CD4-positive, alpha-beta T cell (primary cell): ENCODE measurements around the gene TMEM139. TPM values are rescaled to one million over a fixed set of nuclear protein-coding genes. Genes with fewer than 3 reads are reported as not detected.

Source experiments
- ATAC-seq: fragments of 200-7000 bp; cut with Tn5 transposase; one replicate; pipeline ENCODE4 v1.10.0; 2022; ENCODE audit warnings: mild to moderate bottlenecking; ENCODE audit not compliant: poor library complexity
- CTCF ChIA-PET: fragments of 350-600 bp; sonication (Branson Sonifier 250); formaldehyde crosslinking; loops from one replicate; lab custom pipeline; 2021; ENCODE audit warnings: antibody characterized with exemption, inconsistent platforms; lab: Charles Lee
- POLR2A ChIA-PET: fragments of 350-600 bp; sonication (Branson Sonifier 250); formaldehyde crosslinking; loops from one replicate; lab custom pipeline; 2021; ENCODE audit warnings: antibody characterized with exemption, inconsistent platforms; lab: Charles Lee
- DNase-seq, 14 experiments: peaks; one replicate each; pipeline ENCODE4 v3.0.0-alpha.2; 2013 to 2020; ENCODE audit warnings: mixed read lengths in 2 of 14
- H3K27ac ChIP-seq, 2 donors: one replicate each; pipeline versions ENCODE4 v1.5.1 to v1.7.0; 2013; ENCODE audit warnings: low read length in 2 of 2, low read depth in 1 of 2, mild to moderate bottlenecking in 1 of 2
- H3K27me3 ChIP-seq, 2 experiments: 1 replicate in 1 of 2; 2 replicates in 1 of 2; pipeline versions ENCODE4 v1.6.1 to v1.7.0; 2013; ENCODE audit warnings: low read length in 2 of 2, control low read depth in 1 of 2, mild to moderate bottlenecking in 1 of 2, moderate library complexity in 1 of 2; ENCODE audit not compliant: insufficient read depth in 2 of 2, control insufficient read depth in 1 of 2
- H3K36me3 ChIP-seq: one replicate; pipeline ENCODE4 v1.6.1; 2013; ENCODE audit warnings: low read length, control low read depth; ENCODE audit not compliant: insufficient read depth
- H3K4me1 ChIP-seq: one replicate; pipeline ENCODE4 v1.6.1; 2013; ENCODE audit warnings: low read length, control low read depth; ENCODE audit not compliant: insufficient read depth
- H3K4me3 ChIP-seq: one replicate; pipeline ENCODE4 v1.5.1; 2013; ENCODE audit warnings: mild to moderate bottlenecking, low read length, moderate library complexity
- H3K9me3 ChIP-seq, 2 experiments: 1 replicate in 1 of 2; 2 replicates in 1 of 2; pipeline versions ENCODE4 v1.6.1 to v1.7.0; 2013; ENCODE audit warnings: low read length in 2 of 2, mild to moderate bottlenecking in 2 of 2, control low read depth in 1 of 2, moderate library complexity in 1 of 2; ENCODE audit not compliant: control insufficient read depth in 1 of 2, insufficient read depth in 1 of 2
- H3K27ac Mint-ChIP-seq: one replicate; pipeline ENCODE4 v1.8.0; 2020; ENCODE audit warnings: mixed read lengths
- H3K27me3 Mint-ChIP-seq: one replicate; pipeline ENCODE4 v1.8.0; 2021; ENCODE audit warnings: mixed read lengths
- H3K36me3 Mint-ChIP-seq: one replicate; pipeline ENCODE4 v1.8.0; 2021; ENCODE audit warnings: low read depth, mixed read lengths
- H3K4me1 Mint-ChIP-seq: one replicate; pipeline ENCODE4 v1.8.0; 2021; ENCODE audit warnings: low read depth, mixed read lengths
- H3K4me3 Mint-ChIP-seq: one replicate; pipeline ENCODE4 v1.8.0; 2020; ENCODE audit warnings: mild to moderate bottlenecking, mixed read lengths
- H3K9me3 Mint-ChIP-seq: one replicate; pipeline ENCODE4 v1.8.0; 2020; ENCODE audit warnings: mixed read lengths
- CTCF ChIP-seq: fragments of 200-600 bp; IDR thresholded peaks from one replicate; pipeline ENCODE4 v1.8.0; 2022; ENCODE audit warnings: antibody characterized with exemption, mild to moderate bottlenecking
- intact Hi-C, 2 experiments: fragments of 100-400 bp; cut with DNase I in 1 of 2; cut with micrococcal nuclease in 1 of 2; formaldehyde crosslinking; loops; one replicate each; pipeline versions ENCODE4 v1.15.1 to v1.9.0; 2023 to 2025; cut with DNase I, micrococcal nuclease
- total RNA-seq, 174 experiments: library from RNA in 2 of 174; stranded (reverse) in 2 of 174; gene quantifications; one replicate each; pipeline ENCODE4 v1.2.3 and lab custom pipeline; 2021 to 2026

The TMEM139 gene
- total RNA-seq, 2 experiments from 2014 or later = 0.20 to 0.27 TPM

GRCh38 chr7:143258831-143259230 is 25.9 kb upstream of the TMEM139 start:
- ATAC-seq (no peak), DNase-seq (peak in 5 of 14 experiments; percentile 26 to 60 (median 40))
- ChIA-PET POLR2A (interaction anchor here (0.8 to 2.7 kb wide), 11 partner anchors 8 to 450 kb away, joined by 3 to 12 read pairs (median 4); partner anchors contain the start of gene CASP2), CTCF (interaction anchor here (0.8 to 2.9 kb wide), 5 partner anchors 15 to 121 kb away, joined by 3 to 16 read pairs (median 5); partner anchors contain the start of gene CASP2)
- Histone ChIP-seq H3K36me3 (no peaks in the 10 kb centered on the region), H3K27me3 (no peaks in the 10 kb centered on the region), H3K27ac (peak overlapping the region in 1 of 2 donors; percentile 6), H3K9me3 (peaks cover 0 to 5% of the 10 kb centered on the region in 2 experiments), H3K4me1 (peaks cover 42% of the 10 kb centered on the region), H3K4me3 (peak overlapping the region; percentile 8)
- Mint-ChIP-seq H3K9me3 (peaks cover 5% of the 10 kb centered on the region), H3K27me3 (no peaks in the 10 kb centered on the region), H3K4me1 (peaks cover 80% of the 10 kb centered on the region), H3K27ac (peak overlapping the region; percentile 79), H3K4me3 (peak overlapping the region; percentile 62), H3K36me3 (peaks cover 12% of the 10 kb centered on the region)
- TF ChIP-seq CTCF = no peak
- intact Hi-C loops = no loop called here

DNA sequence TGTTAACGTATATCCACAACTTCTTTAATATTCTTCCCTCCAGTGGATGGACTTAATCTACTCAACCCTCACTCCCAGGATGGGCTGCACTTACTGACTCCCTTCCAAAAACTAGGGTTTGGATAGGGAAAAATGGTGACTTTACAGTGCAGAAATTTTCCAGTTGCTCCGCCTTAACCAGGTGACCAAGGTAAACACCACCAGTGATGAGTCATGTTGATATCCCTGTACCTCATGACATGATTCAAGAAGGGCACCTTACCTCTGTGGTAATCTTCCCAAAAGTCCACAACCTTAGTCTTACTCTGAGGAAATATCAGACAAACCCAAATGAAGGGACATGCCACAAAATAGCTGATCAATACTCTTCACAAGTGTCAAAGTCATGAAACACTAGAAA is 25.0 kb upstream of the TMEM139 start:
- no peak for TF ChIP-seq CTCF
- Mint-ChIP-seq H3K4me3 (peak overlapping the region; percentile 21), H3K27me3 (no peaks in the 10 kb centered on the region), H3K36me3 (peaks cover 16% of the 10 kb centered on the region), H3K27ac (peak overlapping the region; percentile 79), H3K9me3 (no peaks in the 10 kb centered on the region), H3K4me1 (peaks cover 81% of the 10 kb centered on the region)
- no peak overlapping the region for H3K4me3 ChIP-seq
- DNase-seq (no peak), ATAC-seq (no peak)
- CTCF ChIA-PET = interaction anchor here (1.1 to 2.9 kb wide), 2 partner anchors 19 to 28 kb away, joined by 3 to 16 read pairs; partner anchors contain the start of gene CASP2
- H3K36me3 ChIP-seq = peaks cover 4% of the 10 kb centered on the region
- H3K9me3 ChIP-seq = no peaks in the 10 kb centered on the region
- POLR2A ChIA-PET = interaction anchor here (0.7 to 1.3 kb wide), 6 partner anchors 10 to 759 kb away, joined by 3 to 7 read pairs (median 3); partner anchors contain the start of gene CASP2
- peaks cover 51% of the 10 kb centered on the region for H3K4me1 ChIP-seq
- H3K27ac ChIP-seq = no peak overlapping the region
- intact Hi-C loops = no loop called here
- H3K27me3 ChIP-seq = no peaks in the 10 kb centered on the region

GRCh38 chr7:143261901-143262300 is 22.9 kb upstream of the TMEM139 start:
- Histone ChIP-seq H3K4me1 (peaks cover 54% of the 10 kb centered on the region), H3K27ac (peak overlapping the region; percentile 24 to 74), H3K9me3 (no peaks in the 10 kb centered on the region), H3K36me3 (peaks cover 25% of the 10 kb centered on the region), H3K4me3 (no peak overlapping the region), H3K27me3 (no peaks in the 10 kb centered on the region)
- no peak for ATAC-seq
- H3K36me3 Mint-ChIP-seq = peaks cover 32% of the 10 kb centered on the region
- no peaks in the 10 kb centered on the region for H3K27me3 Mint-ChIP-seq
- no peak for DNase-seq
- POLR2A ChIA-PET = interaction anchor here (3.4 kb wide), 1 partner anchor 21 kb away, joined by 12 read pairs; no protein-coding TSS in a partner anchor
- no peaks in the 10 kb centered on the region for H3K9me3 Mint-ChIP-seq
- CTCF ChIA-PET = interaction anchor here (0.9 to 1.3 kb wide), 2 partner anchors 21 kb away, joined by 4 to 5 read pairs; no protein-coding TSS in a partner anchor
- H3K27ac Mint-ChIP-seq = peak overlapping the region; percentile 95
- TF ChIP-seq CTCF = no peak
- peak overlapping the region; percentile 98 for H3K4me3 Mint-ChIP-seq
- intact Hi-C loops = no loop called here
- H3K4me1 Mint-ChIP-seq = peaks cover 77% of the 10 kb centered on the region
